Measurements from ENCODE around the gene TBC1D3H.
"Not testable (repeated sequence)": the region's sequence is repeated elsewhere in the genome, so short reads cannot be mapped to it uniquely, and the experiment has no call there.

The TBC1D3H gene

GRCh38 chr17:36388385-36389245, at the start of gene TBC1D3H:
Gene TBC1D3H, minus strand, starts transcription at chr17:36388435. Its CDS starts 1,540 bp downstream, at chr17:36386895.
- in situ Hi-C loops (cut with MboI; ENCODE audit: low sequenced_read_pairs), result not testable (repeated sequence)

DNA sequence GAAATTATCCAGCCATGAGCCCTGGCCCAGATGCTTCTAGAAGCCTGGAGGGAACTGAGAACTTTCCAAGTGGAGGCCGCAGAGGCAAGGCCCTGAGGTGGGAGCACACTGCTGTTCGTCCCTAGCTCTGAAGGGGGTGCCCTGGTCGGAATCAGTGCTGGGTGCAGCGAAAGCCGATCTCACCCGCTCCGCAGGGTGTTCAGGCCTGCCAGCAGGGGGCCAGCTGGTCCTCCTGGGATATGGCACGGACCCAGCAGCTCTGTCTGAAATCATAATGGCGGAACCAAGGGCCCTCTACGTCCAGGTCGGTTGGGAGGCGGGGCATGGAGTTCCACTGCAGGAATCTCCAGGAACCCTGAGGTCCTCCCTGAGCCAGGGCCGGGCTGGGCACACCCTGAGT, 40.7 kb upstream of the TBC1D3H start:
- in situ Hi-C loops (cut with MboI; ENCODE audit: low sequenced_read_pairs), result not testable (repeated sequence)

- in situ Hi-C loops (cut with MboI; ENCODE audit: low sequenced_read_pairs), result not testable (repeated sequence)
Observed at GRCh38 chr17:36415180-36415941, 27.1 kb upstream of the TBC1D3H start.

- in situ Hi-C loops (cut with MboI; ENCODE audit: low sequenced_read_pairs), result not testable (repeated sequence)
Observed at GRCh38 chr17:36390943-36391645, 2.9 kb upstream of the TBC1D3H start.

DNA sequence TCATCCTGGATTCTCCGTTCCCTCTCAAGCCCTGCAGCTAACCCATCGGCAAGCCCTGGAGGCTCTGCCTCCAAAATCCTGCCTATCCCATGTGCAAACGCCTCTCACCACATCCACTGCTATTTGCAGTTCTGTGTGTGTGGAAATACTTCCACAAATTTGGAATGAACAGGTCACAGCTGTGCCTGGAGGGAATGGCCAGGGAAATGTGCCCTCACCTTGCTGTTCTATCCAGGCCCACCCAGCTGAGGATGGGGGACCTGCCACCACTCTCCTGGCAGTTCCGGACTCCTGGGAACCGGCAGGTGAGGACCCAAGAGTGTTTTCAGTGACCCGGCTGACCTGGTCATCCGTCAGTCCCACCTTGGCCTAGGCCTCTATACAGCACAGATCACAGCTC, 12.3 kb downstream of the TBC1D3H start:
- in situ Hi-C loops (cut with MboI; ENCODE audit: low sequenced_read_pairs), result not testable (repeated sequence)

- in situ Hi-C loops (cut with MboI; ENCODE audit: low sequenced_read_pairs), result not testable (repeated sequence)
Observed at GRCh38 chr17:36362496-36362895, 25.7 kb downstream of the TBC1D3H start.

All from HL-60/S4 (cell line).